ENCODE results near the gene MST1R. TPM values are rescaled to one million over a fixed set of nuclear protein-coding genes. Genes with fewer than 3 reads are reported as not detected.

MST1R gene
- total RNA-seq, 2 donors from 2014 or later = 0.50 to 2.6 TPM

DNA sequence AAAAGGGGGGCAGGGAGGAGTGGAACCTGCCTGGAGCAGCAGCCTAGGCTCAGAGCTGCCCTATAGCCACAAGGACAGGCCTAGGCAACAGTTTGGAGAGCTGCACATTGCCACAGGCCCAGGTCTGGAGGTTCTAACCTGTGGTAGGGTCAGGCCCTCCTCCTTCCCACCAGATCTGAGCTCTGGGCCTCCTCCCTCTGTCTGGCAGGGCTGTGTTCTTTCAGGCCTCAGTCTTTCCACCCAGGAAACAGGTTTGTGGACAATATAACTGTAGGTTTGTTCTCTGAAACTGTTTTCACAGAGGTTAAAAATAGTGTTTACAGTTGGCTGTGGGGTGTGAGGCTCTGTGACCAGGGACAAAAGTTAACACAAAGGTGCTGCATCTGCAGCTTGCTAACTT lies 25.0 kb downstream of the MST1R start:
- H3K27ac Mint-ChIP-seq = no peak overlapping the region
- no peaks in the 10 kb centered on the region for H3K4me1 Mint-ChIP-seq (ENCODE audit: low read depth in 2 of 2)
- ATAC-seq (no peak), DNase-seq (ENCODE audit: low spot score) (no peak)
- H3K9me3 Mint-ChIP-seq = no peaks in the 10 kb centered on the region
- no peaks in the 10 kb centered on the region for H3K36me3 Mint-ChIP-seq
- H3K27me3 Mint-ChIP-seq = no peaks in the 10 kb centered on the region
- no peak overlapping the region for H3K4me3 Mint-ChIP-seq

- DNase-seq (ENCODE audit: low spot score) (no peak), ATAC-seq (no peak)
- no peak overlapping the region for H3K4me3 Mint-ChIP-seq
- no peaks in the 10 kb centered on the region for H3K36me3 Mint-ChIP-seq
- no peak overlapping the region for H3K27ac Mint-ChIP-seq
- H3K9me3 Mint-ChIP-seq = no peaks in the 10 kb centered on the region
- H3K4me1 Mint-ChIP-seq (ENCODE audit: low read depth in 2 of 2) = no peaks in the 10 kb centered on the region
- H3K27me3 Mint-ChIP-seq = no peaks in the 10 kb centered on the region
These were observed 26.0 kb downstream of the MST1R start for GRCh38 chr3:49877716-49878115.

DNA sequence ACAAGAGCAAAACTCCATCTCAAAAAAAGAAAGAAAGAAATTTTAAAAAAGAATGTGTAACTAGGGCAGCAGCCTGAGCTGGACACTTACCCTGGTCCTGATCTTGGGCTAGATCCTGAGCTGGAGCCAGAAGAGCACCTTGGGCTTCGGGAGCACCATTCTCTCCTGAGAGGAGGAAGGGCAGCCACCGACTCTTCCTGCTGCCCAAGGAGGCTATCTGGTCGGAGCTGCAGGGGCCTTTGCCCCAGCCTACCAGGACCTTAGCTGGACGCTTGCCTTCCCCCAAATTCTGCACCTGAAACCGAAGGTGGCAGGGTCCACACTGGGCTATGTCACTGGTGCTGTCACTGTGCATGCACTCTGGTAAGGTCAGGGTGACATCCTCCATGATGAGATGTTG lies 27.1 kb downstream of the MST1R start:
- Mint-ChIP-seq H3K4me1 (ENCODE audit: low read depth in 2 of 2) (no peaks in the 10 kb centered on the region), H3K9me3 (no peaks in the 10 kb centered on the region), H3K27ac (no peak overlapping the region), H3K27me3 (peaks cover 1 to 2% of the 10 kb centered on the region in 2 donors), H3K4me3 (no peak overlapping the region), H3K36me3 (no peaks in the 10 kb centered on the region)
- no peak for DNase-seq (ENCODE audit: low spot score)
- no peak for ATAC-seq

DNA sequence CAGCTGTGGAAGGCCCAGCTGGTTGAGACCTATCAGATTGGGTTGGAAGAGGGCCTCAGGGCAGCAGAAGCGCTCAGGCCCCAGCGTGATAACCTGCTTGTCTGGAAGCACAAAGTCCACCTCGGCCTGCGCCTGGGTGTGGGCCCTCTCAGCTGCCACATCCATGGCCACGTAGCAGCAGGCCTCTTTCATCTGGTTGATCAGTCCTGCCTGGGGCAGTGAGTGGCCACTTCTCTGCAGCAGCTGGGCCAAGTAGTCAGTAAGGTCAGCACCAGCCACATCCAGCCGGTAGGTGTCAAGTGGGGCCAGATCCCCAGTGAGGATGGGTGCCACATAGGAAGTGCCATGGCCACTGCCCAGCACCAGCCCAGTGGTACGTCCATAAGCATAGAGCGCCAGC lies 30.1 kb downstream of the MST1R start:
- H3K9me3 Mint-ChIP-seq = no peaks in the 10 kb centered on the region
- H3K4me1 Mint-ChIP-seq (ENCODE audit: low read depth in 2 of 2) = peaks cover 0 to 2% of the 10 kb centered on the region in 2 donors
- DNase-seq (ENCODE audit: low spot score) (no peak), ATAC-seq (no peak)
- no peak overlapping the region for H3K4me3 Mint-ChIP-seq
- no peak overlapping the region for H3K27ac Mint-ChIP-seq
- no peaks in the 10 kb centered on the region for H3K36me3 Mint-ChIP-seq
- H3K27me3 Mint-ChIP-seq = peaks cover 6 to 12% of the 10 kb centered on the region in 2 donors

- DNase-seq (ENCODE audit: low spot score) (no peak), ATAC-seq (no peak)
- no peaks in the 10 kb centered on the region for H3K9me3 Mint-ChIP-seq
These were observed 30.8 kb downstream of the MST1R start for GRCh38 chr3:49872801-49873281.

GRCh38 chr3:49871531-49872153 lies 32.0 kb downstream of the MST1R start:
- ATAC-seq (no peak), DNase-seq (ENCODE audit: low spot score) (no peak)
- Mint-ChIP-seq H3K36me3 (no peaks in the 10 kb centered on the region), H3K4me1 (ENCODE audit: low read depth in 2 of 2) (peaks cover 0 to 2% of the 10 kb centered on the region in 2 donors), H3K9me3 (no peaks in the 10 kb centered on the region), H3K4me3 (no peak overlapping the region), H3K27me3 (peaks cover 22 to 24% of the 10 kb centered on the region in 2 donors), H3K27ac (no peak overlapping the region)

More at GRCh38 chr3:49872801-49873281, 30.8 kb downstream of the MST1R start:
- Mint-ChIP-seq H3K27me3 (peaks cover 13 to 16% of the 10 kb centered on the region in 2 donors), H3K4me1 (ENCODE audit: low read depth in 2 of 2) (peaks cover 0 to 2% of the 10 kb centered on the region in 2 donors), H3K27ac (no peak overlapping the region), H3K4me3 (no peak overlapping the region), H3K36me3 (no peaks in the 10 kb centered on the region)

GRCh38 chr3:49869525-49870126 lies 34.0 kb downstream of the MST1R start, which contains the start of gene CAMKV:
CAMKV (minus strand) TSS chr3:49869906; CDS start chr3:49862388, 7,518 bp downstream.
- DNase-seq (ENCODE audit: low spot score) = no peak
- H3K4me3 Mint-ChIP-seq = no peak within 1 kb of the TSS
- peaks cover 22 to 27% of the 10 kb centered on the region in 2 donors for H3K27me3 Mint-ChIP-seq
- peaks cover 0 to 2% of the 10 kb centered on the region in 2 donors for H3K4me1 Mint-ChIP-seq (ENCODE audit: low read depth in 2 of 2)
- H3K9me3 Mint-ChIP-seq = no peaks in the 10 kb centered on the region
- no peaks in the 10 kb centered on the region for H3K36me3 Mint-ChIP-seq
- peak; percentile 46 to 51 for ATAC-seq
- H3K27ac Mint-ChIP-seq = no peak within 1 kb of the TSS

DNA sequence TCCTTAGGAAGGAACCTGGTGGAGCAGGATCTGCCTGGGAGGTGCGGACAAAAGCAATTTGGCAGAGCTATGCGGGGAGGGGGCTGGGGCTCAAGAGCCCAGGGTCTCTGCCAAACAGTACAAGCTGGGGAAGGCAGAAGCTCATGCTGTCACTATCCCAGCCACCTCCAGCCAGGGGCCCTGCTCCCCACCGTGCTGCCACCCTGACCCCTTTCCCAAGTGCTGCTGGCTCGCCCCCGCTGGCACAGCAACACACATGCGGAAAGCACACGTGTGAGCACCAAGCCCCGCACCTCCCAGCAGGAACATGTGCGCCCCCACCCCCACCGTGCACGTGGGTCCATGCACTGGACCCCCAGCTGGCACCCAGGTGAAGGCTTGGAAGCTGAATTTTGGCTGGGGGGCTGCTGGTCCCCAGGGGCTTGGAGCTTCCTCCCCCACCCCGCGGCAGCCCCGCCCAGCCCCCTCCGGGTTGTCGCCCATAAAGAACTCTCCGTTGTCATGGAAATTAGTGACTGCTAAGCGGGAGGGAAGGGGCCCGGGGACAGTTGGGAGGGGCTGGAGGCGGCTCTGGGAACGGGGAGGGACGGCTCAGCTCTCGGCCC lies 34.7 kb downstream of the MST1R start:
- no peak overlapping the region for H3K27ac Mint-ChIP-seq
- ATAC-seq = no peak
- H3K9me3 Mint-ChIP-seq = no peaks in the 10 kb centered on the region
- peaks cover 22 to 27% of the 10 kb centered on the region in 2 donors for H3K27me3 Mint-ChIP-seq
- H3K4me1 Mint-ChIP-seq (ENCODE audit: low read depth in 2 of 2) = peaks cover 0 to 2% of the 10 kb centered on the region in 2 donors
- no peak overlapping the region for H3K4me3 Mint-ChIP-seq
- no peaks in the 10 kb centered on the region for H3K36me3 Mint-ChIP-seq
- no peak for DNase-seq (ENCODE audit: low spot score)

GRCh38 chr3:49867871-49868321 lies 35.8 kb downstream of the MST1R start:
- H3K27me3 Mint-ChIP-seq = peaks cover 27 to 32% of the 10 kb centered on the region in 2 donors
- H3K9me3 Mint-ChIP-seq = no peaks in the 10 kb centered on the region
- DNase-seq (ENCODE audit: low spot score) = no peak
- no peak overlapping the region for H3K4me3 Mint-ChIP-seq
- no peak for ATAC-seq
- H3K36me3 Mint-ChIP-seq = no peaks in the 10 kb centered on the region
- peaks cover 0 to 2% of the 10 kb centered on the region in 2 donors for H3K4me1 Mint-ChIP-seq (ENCODE audit: low read depth in 2 of 2)
- no peak overlapping the region for H3K27ac Mint-ChIP-seq

- ATAC-seq (no peak), DNase-seq (ENCODE audit: low spot score) (no peak)
- H3K27me3 Mint-ChIP-seq = peaks cover 30 to 32% of the 10 kb centered on the region in 2 donors
- no peaks in the 10 kb centered on the region for H3K9me3 Mint-ChIP-seq
- H3K27ac Mint-ChIP-seq = no peak overlapping the region
- H3K4me3 Mint-ChIP-seq = no peak overlapping the region
- H3K36me3 Mint-ChIP-seq = no peaks in the 10 kb centered on the region
- peaks cover 0 to 2% of the 10 kb centered on the region in 2 donors for H3K4me1 Mint-ChIP-seq (ENCODE audit: low read depth in 2 of 2)
These were observed 36.3 kb downstream of the MST1R start for GRCh38 chr3:49867400-49867799.

DNA sequence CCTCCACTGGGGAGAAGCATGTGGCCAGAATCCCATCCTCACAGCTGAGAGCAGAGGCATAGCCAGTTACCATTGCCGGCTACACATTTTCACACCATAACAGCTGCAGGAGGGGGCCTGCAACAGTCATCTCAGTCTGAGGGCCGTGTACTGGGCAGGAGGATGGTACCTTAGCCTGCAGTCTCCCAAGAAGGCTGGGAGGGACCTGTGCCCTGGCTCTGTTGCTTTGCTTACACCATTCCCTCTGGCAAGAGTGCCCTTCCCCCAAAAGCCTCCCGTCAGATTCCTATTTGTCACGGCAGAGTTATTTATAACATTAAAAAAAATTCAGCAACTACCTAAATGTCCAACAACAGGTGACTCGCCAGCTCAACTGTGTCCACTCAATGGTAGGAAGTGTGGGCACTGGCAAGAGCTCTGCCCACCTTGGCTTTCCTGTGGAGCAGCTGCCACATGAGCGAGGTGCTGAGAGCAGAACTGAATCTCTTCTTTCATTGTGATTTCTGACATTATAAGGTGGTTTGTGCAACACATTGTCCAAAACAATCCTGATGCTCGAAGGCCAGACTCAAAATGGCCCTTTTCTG lies 38.4 kb downstream of the MST1R start:
- ATAC-seq = no peak
- Mint-ChIP-seq H3K4me3 (no peak overlapping the region), H3K27ac (no peak overlapping the region), H3K36me3 (no peaks in the 10 kb centered on the region), H3K27me3 (peaks cover 23 to 24% of the 10 kb centered on the region in 2 donors), H3K9me3 (no peaks in the 10 kb centered on the region), H3K4me1 (ENCODE audit: low read depth in 2 of 2) (no peaks in the 10 kb centered on the region)
- no peak for DNase-seq (ENCODE audit: low spot score)

DNA sequence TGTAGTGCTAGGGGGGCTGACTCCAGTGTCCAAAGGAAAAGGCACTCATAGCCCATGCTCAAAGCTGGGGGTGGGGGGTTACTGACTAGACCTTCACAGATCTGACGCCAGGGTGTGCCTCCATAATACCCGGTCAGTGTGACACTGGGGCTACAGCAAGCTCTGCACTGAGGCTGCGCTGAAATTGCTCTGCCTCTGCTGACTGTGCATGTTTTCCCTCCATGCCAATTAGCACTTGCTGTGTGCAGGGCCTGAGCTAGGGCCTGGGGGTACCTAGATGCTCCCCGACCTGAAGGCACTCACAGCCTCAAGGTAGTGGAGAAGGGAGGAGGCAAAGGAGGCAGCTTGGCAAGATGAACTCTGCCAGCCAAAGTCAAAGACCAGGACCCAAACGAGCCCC lies 39.2 kb downstream of the MST1R start:
- Mint-ChIP-seq H3K4me1 (ENCODE audit: low read depth in 2 of 2) (no peaks in the 10 kb centered on the region), H3K36me3 (no peaks in the 10 kb centered on the region), H3K27ac (no peak overlapping the region), H3K27me3 (peaks cover 23 to 24% of the 10 kb centered on the region in 2 donors), H3K9me3 (no peaks in the 10 kb centered on the region), H3K4me3 (no peak overlapping the region)
- ATAC-seq (no peak), DNase-seq (ENCODE audit: low spot score) (no peak)

- ATAC-seq (no peak), DNase-seq (ENCODE audit: low spot score) (peak; percentile 37)
- peaks cover 6 to 13% of the 10 kb centered on the region in 2 donors for H3K4me1 Mint-ChIP-seq (ENCODE audit: low read depth in 2 of 2)
- H3K27ac Mint-ChIP-seq = no peak overlapping the region
- H3K27me3 Mint-ChIP-seq = peaks cover 7 to 8% of the 10 kb centered on the region in 2 donors
- no peaks in the 10 kb centered on the region for H3K36me3 Mint-ChIP-seq
- H3K4me3 Mint-ChIP-seq = no peak overlapping the region
- no peaks in the 10 kb centered on the region for H3K9me3 Mint-ChIP-seq
These were observed 43.9 kb downstream of the MST1R start for GRCh38 chr3:49859576-49860305.
